Erythroblast (primary cell): ENCODE results near the gene ZNF502.

ENCODE experiments used
- GATA1 ChIP-seq: IDR thresholded peaks from 2 replicates; pipeline ENCODE4 v1.6.1; 2011; ENCODE audit warnings: low read depth, mild to moderate bottlenecking, control low read depth, low read length, moderate library complexity
- POLR2A ChIP-seq: IDR thresholded peaks from 2 replicates; pipeline ENCODE4 v1.6.1; 2011; ENCODE audit warnings: mild to moderate bottlenecking, low read length

DNA sequence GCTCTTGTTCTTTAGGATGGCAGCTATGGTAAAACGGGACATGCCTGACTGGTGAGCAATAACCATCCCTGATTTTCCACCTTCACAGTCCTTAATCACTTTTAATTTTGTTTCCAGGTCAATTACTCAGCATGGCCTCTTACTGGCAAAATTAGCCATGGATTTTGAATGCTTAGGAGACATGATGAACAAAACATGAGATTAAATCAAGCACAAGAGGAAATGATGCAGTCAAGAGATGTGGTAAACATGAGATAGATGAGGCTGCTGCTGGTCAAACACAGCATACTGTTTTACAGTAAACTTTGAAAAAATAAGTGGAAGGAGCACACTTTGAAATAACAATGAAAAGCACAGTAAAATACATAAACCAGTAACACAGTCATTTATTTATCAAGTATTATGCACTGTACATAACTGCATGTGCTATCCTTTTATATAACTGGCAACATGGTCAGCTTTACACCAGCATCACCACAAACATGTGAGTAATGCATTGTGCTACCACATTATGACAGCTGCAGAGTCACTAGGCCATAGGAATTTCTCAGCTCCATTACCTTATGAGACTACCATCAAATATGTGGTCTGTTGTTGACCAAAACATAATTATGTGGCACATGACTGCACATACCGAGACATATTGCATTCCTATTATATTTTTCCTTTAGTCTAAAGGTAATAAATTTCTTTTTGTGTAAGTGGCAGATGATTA is 30.1 kb upstream of the ZNF502 start:
- no peak for TF ChIP-seq POLR2A
- TF ChIP-seq GATA1: no peak
